Measurements from ENCODE around the gene RAB11FIP4. TPM values are rescaled to one million over a fixed set of nuclear protein-coding genes. Genes with fewer than 3 reads are reported as not detected.

Gene RAB11FIP4
- total and polyA plus RNA-seq, 2 donors (not counting 3 experiments of a cell fraction or from before 2014, with no cell fraction given) = 0.08 to 0.38 TPM

DNA sequence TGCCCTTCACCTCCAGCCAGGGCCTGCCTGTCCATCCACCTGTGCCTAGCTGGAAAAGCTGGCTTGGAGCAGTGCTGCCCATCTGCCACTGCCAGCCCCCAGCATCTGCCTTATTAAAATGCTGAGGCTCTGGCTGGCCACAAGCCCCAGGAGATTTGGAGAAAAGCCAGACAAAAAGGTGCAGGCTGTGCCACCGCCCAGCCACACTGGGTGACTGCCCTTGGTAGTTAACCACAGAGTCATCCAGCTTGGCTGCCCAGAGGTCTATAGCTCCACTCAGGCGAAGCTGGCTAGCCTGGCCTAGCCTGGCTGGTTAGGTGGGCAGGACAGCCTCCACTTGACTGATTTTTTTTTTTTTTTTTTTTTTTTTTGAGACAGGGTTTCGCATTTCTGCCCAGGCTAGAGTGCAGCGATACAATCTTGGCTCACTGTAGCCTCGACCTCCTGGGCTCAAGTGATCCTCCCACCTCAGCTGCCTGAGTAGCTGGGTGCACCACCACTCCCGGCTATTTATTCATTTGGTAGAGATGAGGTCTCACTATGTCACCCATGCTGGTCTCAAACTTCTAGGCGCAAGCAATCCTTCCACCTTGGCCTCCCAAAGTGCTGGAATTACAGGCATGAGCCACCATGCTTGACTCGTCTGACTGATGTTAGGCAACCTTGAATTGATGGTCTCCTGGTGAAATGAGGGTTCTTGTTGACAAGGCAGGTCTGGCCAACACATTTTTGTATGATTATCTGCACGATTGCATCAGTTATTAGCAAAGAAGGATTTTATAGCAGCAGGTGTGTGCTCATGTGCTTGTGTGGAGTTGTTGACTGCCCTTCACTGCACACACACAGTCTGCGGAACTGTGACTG, 103.8 kb downstream of the RAB11FIP4 start:
- Histone ChIP-seq H3K36me3 (ENCODE audit: control insufficient read depth in 2 of 2, extremely low read depth in 1 of 2, insufficient read depth in 2 of 2, low read length in 2 of 2) (no peaks in the 10 kb centered on the region), H4K20me1 (replicated peaks; ENCODE audit: control insufficient read depth, extremely low read depth, insufficient read depth, low read length) (no peaks in the 10 kb centered on the region), H3K9me3 (replicated peaks; ENCODE audit: control insufficient read depth, insufficient read depth, low read length) (no peaks in the 10 kb centered on the region), H3K27me3 (ENCODE audit: control insufficient read depth in 2 of 2, insufficient read depth in 2 of 2, low read length in 2 of 2) (peaks cover 12 to 15% of the 10 kb centered on the region in 2 experiments), H3K9me1 (replicated peaks; ENCODE audit: control insufficient read depth, extremely low read depth, insufficient read depth, low read length) (no peaks in the 10 kb centered on the region), H3K9ac (replicated peaks; ENCODE audit: extremely low read depth, insufficient read depth, low read length) (no peak overlapping the region), H3K4me1 (ENCODE audit: control insufficient read depth, extremely low read depth, insufficient read depth, low read length) (no peaks in the 10 kb centered on the region), H3K27ac (ENCODE audit: insufficient read depth, low read depth, low read length) (no peak overlapping the region), H2AFZ (ENCODE audit: low read depth, low read length) (no peak overlapping the region), H3K4me2 (ENCODE audit: insufficient read depth, low read length) (no peak overlapping the region), H3K4me3 (replicated peaks in 1 of 3; ENCODE audit: insufficient read depth in 1 of 3, low read depth in 1 of 3, low read length in 3 of 3) (no peak overlapping the region), H3K79me2 (ENCODE audit: control insufficient read depth, insufficient read depth, low read length) (no peaks in the 10 kb centered on the region)
- ChIA-PET POLR2A (no interaction called here), CTCF (interaction anchor here (0.8 kb wide), 1 partner anchor 9 kb away, joined by 3 read pairs; no protein-coding TSS in a partner anchor)
- DNase-seq (ENCODE audit: low read depth, low spot score) (no peak), FAIRE-seq (no peak)
- TF ChIP-seq, protein P1, sequence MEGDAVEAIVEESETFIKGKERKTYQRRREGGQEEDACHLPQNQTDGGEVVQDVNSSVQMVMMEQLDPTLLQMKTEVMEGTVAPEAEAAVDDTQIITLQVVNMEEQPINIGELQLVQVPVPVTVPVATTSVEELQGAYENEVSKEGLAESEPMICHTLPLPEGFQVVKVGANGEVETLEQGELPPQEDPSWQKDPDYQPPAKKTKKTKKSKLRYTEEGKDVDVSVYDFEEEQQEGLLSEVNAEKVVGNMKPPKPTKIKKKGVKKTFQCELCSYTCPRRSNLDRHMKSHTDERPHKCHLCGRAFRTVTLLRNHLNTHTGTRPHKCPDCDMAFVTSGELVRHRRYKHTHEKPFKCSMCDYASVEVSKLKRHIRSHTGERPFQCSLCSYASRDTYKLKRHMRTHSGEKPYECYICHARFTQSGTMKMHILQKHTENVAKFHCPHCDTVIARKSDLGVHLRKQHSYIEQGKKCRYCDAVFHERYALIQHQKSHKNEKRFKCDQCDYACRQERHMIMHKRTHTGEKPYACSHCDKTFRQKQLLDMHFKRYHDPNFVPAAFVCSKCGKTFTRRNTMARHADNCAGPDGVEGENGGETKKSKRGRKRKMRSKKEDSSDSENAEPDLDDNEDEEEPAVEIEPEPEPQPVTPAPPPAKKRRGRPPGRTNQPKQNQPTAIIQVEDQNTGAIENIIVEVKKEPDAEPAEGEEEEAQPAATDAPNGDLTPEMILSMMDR (IDR thresholded peaks at IDR 0.05; ENCODE audit: extremely low read depth in 1 of 2, insufficient read depth in 1 of 2, low read depth in 1 of 2, low read length in 2 of 2) = no peak
- no peak for TF ChIP-seq FOS (IDR thresholded peaks at IDR 0.05; ENCODE audit: borderline replicate concordance, insufficient read depth, low read length)
- TF ChIP-seq POLR2A (IDR thresholded peaks at IDR 0.05; ENCODE audit: low read depth, low read length) = no peak
- no peak for TF ChIP-seq JUN (IDR thresholded peaks at IDR 0.05; ENCODE audit: borderline replicate concordance, insufficient read depth, insufficient read length, low read depth)
- TF ChIP-seq, protein P2, sequence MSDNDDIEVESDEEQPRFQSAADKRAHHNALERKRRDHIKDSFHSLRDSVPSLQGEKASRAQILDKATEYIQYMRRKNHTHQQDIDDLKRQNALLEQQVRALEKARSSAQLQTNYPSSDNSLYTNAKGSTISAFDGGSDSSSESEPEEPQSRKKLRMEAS (IDR thresholded peaks at IDR 0.05; ENCODE audit: insufficient read depth, insufficient read length) = no peak
- TF ChIP-seq EZH2 (IDR thresholded peaks at IDR 0.05; ENCODE audit: borderline replicate concordance, low read depth, low read length, severe bottlenecking) = no peak
- no peak for TF ChIP-seq POLR2AphosphoS5 (IDR thresholded peaks at IDR 0.05; ENCODE audit: insufficient read depth, low read depth, low read length)
- no peak for TF ChIP-seq GATA2 (IDR thresholded peaks at IDR 0.05; ENCODE audit: insufficient read depth, insufficient read length, low read depth, low read length)
- TF ChIP-seq MYC (IDR thresholded peaks at IDR 0.05; ENCODE audit: low read depth, low read length) = no peak
- BruUV-seq (replicated peaks) = no TSS peak
- dilution Hi-C loops (cut with MboI; ENCODE audit: extremely low pct_ligation_motif_present, low sequenced_read_pairs) = no loop called here
- intact Hi-C loops (cut with micrococcal nuclease) = no loop called here
